ENCODE data around the gene PEX6. TPM values are rescaled to one million over a fixed set of nuclear protein-coding genes. Genes with fewer than 3 reads are reported as not detected.

Gene PEX6
- total and polyA plus RNA-seq, 10 donors, result 11.1 to 25.5 (median 18.9) TPM

DNA sequence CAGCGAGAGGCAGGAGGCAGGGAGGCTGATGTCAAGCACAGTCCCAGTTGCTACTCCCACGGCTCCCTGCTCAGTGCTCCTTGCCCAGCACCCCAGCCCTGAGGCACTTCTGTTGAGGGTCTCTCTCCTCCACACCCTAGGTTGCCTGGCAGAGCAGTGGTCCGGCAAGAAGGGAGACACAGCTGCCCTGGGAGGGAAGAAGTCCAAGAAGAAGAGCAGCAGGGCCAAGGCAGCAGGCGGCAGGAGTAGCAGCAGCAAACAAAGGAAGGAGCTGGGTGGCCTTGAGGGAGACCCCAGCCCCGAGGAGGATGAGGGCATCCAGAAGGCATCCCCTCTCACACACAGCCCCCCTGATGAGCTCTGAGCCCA lies 40.6 kb downstream of the PEX6 start:
- Histone ChIP-seq H3K4me1 (peaks cover 7 to 53% (median 25%) of the 10 kb centered on the region in 6 donors), H3K9me3 (no peaks in the 10 kb centered on the region), H3K27me3 (replicated peaks in 1 of 7) (no peaks in the 10 kb centered on the region), H3K36me3 (peaks cover 3 to 98% (median 88%) of the 10 kb centered on the region in 6 donors), H3K27ac (peak overlapping the region in 1 of 8 donors; percentile 13), H3K4me3 (no peak overlapping the region)
- intact Hi-C loops (cut with DNase I; ENCODE audit: low total_unique reads), result no loop called here
- DNase-seq, result no peak
- peak in 1 of 3 donors; percentile 57 for TF ChIP-seq POLR2AphosphoS5 (IDR thresholded peaks at IDR 0.05)
- no peak for TF ChIP-seq POLR2A (IDR thresholded peaks at IDR 0.05)
- 85 to 94% (median 89%) methylated on average over 3 to 5 of the region's 5 CpGs for WGBS, 5 donors

DNA sequence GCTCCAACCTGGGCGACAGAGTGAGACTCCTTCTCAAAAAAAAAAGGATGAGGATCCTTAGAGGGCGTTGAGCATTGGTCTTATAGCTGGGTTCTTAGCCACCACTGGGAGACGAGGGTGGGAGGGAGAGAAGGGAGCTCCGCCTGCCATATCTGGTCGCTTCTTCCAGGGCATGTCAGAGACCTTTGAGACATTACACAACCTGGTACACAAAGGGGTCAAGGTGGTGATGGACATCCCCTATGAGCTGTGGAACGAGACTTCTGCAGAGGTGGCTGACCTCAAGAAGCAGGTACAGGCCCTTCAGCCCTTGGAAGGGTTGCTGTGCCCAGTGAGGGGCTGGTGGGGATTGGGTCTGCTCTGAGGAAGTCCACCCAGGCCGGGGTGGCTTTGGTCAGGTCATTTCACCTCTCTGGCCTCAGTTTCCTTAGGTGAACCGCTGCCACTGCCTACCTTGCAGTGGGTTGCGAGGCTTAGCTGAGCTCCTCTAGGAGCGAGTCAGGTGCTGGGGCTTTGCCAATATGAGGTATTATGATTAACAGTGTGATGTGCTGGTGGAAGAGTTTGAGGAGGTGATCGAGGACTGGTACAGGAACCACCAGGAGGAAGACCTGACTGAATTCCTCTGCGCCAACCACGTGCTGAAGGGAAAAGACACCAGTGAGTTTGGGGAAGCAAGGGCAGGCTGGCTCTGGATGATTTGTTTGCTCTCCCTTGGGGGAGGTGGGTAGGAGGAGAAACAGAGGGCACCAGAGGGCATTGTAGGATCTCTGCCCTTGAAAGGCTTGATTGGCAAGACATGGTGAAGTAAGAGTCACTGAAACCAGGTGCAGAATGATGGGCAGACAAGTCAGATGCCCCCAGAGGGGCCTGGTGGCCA lies 41.2 kb downstream of the PEX6 start:
- Histone ChIP-seq H3K4me1 (peaks cover 13 to 59% (median 31%) of the 10 kb centered on the region in 6 donors), H3K4me3 (no peak overlapping the region), H3K9me3 (no peaks in the 10 kb centered on the region), H3K27me3 (replicated peaks in 1 of 7) (no peaks in the 10 kb centered on the region), H3K36me3 (peaks cover 3 to 98% (median 82%) of the 10 kb centered on the region in 6 donors), H3K27ac (peak overlapping the region in 1 of 8 donors; percentile 13)
- intact Hi-C loops (cut with DNase I; ENCODE audit: low total_unique reads), result no loop called here
- no peak for DNase-seq
- TF ChIP-seq POLR2A (IDR thresholded peaks at IDR 0.05) (no peak), POLR2AphosphoS5 (IDR thresholded peaks at IDR 0.05) (no peak)
- TF ChIP-seq, protein P1, sequence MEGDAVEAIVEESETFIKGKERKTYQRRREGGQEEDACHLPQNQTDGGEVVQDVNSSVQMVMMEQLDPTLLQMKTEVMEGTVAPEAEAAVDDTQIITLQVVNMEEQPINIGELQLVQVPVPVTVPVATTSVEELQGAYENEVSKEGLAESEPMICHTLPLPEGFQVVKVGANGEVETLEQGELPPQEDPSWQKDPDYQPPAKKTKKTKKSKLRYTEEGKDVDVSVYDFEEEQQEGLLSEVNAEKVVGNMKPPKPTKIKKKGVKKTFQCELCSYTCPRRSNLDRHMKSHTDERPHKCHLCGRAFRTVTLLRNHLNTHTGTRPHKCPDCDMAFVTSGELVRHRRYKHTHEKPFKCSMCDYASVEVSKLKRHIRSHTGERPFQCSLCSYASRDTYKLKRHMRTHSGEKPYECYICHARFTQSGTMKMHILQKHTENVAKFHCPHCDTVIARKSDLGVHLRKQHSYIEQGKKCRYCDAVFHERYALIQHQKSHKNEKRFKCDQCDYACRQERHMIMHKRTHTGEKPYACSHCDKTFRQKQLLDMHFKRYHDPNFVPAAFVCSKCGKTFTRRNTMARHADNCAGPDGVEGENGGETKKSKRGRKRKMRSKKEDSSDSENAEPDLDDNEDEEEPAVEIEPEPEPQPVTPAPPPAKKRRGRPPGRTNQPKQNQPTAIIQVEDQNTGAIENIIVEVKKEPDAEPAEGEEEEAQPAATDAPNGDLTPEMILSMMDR (IDR thresholded peaks at IDR 0.05 in 8 of 11, conservative IDR thresholded peaks at IDR 0.05 in 3 of 11), result no peak
- WGBS, 5 donors, result 91 to 94% (median 93%) methylated on average over 12 to 13 of the region's 13 CpGs

DNA sequence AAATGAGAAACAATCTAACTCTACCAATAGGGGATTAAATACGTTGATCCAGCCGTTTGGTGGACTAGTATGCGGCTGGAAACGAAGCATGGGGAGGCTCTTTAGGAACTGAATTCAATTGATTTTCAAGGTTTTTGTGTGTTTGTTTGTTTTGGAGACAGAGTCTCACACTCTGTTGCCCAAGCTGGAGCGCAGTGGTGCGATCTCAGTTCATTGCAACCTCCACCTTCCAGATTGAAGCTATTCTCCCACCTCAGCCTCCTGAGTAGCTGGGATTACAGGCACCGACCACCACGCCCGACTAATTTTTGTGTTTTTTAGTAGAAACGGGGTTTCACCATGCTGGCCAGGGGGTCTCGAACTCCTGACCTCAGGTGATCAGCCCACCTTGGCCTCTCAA lies 42.6 kb downstream of the PEX6 start:
- intact Hi-C loops (cut with DNase I; ENCODE audit: low total_unique reads), result no loop called here
- H3K27me3 ChIP-seq (replicated peaks in 1 of 7), result no peaks in the 10 kb centered on the region
- H3K4me3 ChIP-seq, result no peak overlapping the region
- DNase-seq, result no peak
- H3K4me1 ChIP-seq, result peaks cover 26 to 73% (median 45%) of the 10 kb centered on the region in 6 donors
- peaks cover 3 to 98% (median 73%) of the 10 kb centered on the region in 6 donors for H3K36me3 ChIP-seq
- no peak overlapping the region for H3K27ac ChIP-seq
- 90 to 95% (median 93%) methylated on average over 11 of the region's 11 CpGs for WGBS, 5 donors
- TF ChIP-seq POLR2A (IDR thresholded peaks at IDR 0.05) (no peak), POLR2AphosphoS5 (IDR thresholded peaks at IDR 0.05) (no peak)
- TF ChIP-seq, protein P1 (IDR thresholded peaks at IDR 0.05 in 8 of 11, conservative IDR thresholded peaks at IDR 0.05 in 3 of 11), result no peak
- no peaks in the 10 kb centered on the region for H3K9me3 ChIP-seq

DNA sequence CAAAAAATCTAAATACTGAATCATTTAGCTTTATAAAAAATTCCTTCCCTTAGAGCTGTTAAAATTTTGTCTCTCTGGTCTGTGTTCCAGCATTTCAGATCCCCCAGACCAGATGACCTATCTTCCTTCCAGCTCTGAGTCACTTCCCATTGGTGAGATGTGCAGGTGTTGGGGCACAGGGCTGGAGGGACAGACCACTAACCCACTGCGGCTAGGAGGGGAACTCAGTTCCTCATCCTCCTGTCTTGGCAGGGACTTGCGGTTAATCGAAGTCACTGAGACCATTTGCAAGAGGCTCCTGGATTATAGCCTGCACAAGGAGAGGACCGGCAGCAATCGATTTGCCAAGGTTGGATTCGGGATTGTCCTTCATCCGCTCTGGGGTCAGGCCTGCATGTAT lies 43.7 kb downstream of the PEX6 start:
- Histone ChIP-seq H3K27me3 (replicated peaks in 1 of 7) (no peaks in the 10 kb centered on the region), H3K36me3 (peaks cover 3 to 92% (median 64%) of the 10 kb centered on the region in 6 donors), H3K4me3 (no peak overlapping the region), H3K27ac (peak overlapping the region in 3 of 8 donors; percentile 41 to 95 (median 94)), H3K9me3 (no peaks in the 10 kb centered on the region), H3K4me1 (peaks cover 36 to 84% (median 56%) of the 10 kb centered on the region in 6 donors)
- no peak for TF ChIP-seq POLR2A (IDR thresholded peaks at IDR 0.05)
- no peak for TF ChIP-seq POLR2AphosphoS5 (IDR thresholded peaks at IDR 0.05)
- TF ChIP-seq, protein P1 (IDR thresholded peaks at IDR 0.05 in 8 of 11, conservative IDR thresholded peaks at IDR 0.05 in 3 of 11), result no peak
- intact Hi-C loops (cut with DNase I; ENCODE audit: low total_unique reads), result no loop called here
- WGBS, 5 donors, result 52 to 85% (median 68%) methylated on average over 7 of the region's 7 CpGs
- DNase-seq, result no peak
